HG02884 (cell line): Measurements from ENCODE around the gene DMRTA2.

ENCODE experiments used
- ATAC-seq: cut with Tn5 transposase; IDR thresholded peaks from one replicate; pipeline ENCODE4 v1.9.1; 2021; ENCODE audit warnings: mild to moderate bottlenecking, moderate library complexity; ENCODE audit not compliant: unreplicated experiment

The DMRTA2 gene

GRCh38 chr1:50422946-50423669 is at the start of gene DMRTA2:
DMRTA2 (minus strand) TSS chr1:50423443; CDS start chr1:50421536, 1,907 bp downstream.
- no peak for ATAC-seq

DNA sequence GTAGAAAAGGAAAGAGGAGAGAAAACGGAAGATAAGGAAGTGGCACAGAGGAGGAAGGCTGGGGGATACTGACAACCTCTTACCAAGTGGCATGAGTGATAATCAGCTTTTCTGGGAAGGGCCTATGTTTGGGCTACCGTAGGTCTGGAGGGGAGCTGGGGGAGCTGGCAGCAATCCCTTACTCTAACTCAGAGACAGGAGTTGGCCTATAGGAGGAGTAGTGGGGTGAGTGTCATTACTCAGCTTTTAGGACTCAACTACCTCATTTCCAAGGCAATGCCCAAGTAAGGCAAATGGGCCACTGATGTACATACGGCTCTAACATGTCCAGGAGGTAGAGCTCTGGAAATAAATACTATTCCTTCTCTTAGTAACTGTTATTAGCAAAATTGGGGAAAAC is 48.7 kb upstream of the DMRTA2 start:
- ATAC-seq = no peak

- ATAC-seq = no peak
Measured at GRCh38 chr1:50462964-50463363, 39.7 kb upstream of the DMRTA2 start.

DNA sequence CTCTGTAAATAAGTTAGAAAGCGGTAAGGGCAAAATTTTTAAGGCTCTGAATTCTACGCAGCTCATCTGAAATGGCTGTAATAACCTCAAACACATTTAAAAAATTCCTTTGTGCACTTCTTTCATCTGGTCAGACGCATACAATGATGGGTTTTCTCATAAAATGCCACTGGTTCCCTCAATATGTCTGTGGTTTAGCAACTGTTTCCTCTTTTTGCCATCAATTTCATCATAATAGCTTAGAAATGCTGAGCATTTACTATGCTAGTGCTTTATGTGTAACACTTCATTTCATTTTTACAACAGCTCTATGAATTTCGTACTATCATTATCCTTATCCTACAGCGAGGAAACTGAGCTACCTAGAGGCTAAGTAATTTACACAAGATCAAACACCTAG is 35.3 kb upstream of the DMRTA2 start:
- no peak for ATAC-seq

GRCh38 chr1:50454911-50455310 is 31.7 kb upstream of the DMRTA2 start:
- no peak for ATAC-seq

GRCh38 chr1:50453266-50453665 is 30.0 kb upstream of the DMRTA2 start:
- no peak for ATAC-seq

DNA sequence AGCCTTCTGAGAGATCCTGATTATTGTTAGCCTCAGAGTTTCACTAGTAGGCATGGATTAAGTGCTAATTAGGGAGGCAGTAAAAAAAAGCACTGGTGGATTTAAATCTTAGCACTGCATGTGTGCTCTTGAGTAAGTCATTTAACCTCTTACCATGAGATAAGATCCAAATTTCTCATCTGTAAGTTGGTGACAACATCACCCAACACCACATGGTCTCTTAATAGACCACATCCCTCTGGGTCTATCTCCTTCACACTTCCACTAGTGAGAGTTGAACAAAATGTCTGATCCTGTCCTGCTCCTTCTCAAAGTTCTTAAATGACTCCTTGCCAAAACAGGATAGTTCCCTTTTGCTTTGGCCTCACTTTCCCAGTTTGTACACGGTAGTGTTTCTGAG is 29.5 kb upstream of the DMRTA2 start:
- no peak for ATAC-seq

GRCh38 chr1:50450861-50451653 is 27.8 kb upstream of the DMRTA2 start:
- no peak for ATAC-seq

GRCh38 chr1:50447961-50448360 is 24.7 kb upstream of the DMRTA2 start:
- ATAC-seq = no peak

DNA sequence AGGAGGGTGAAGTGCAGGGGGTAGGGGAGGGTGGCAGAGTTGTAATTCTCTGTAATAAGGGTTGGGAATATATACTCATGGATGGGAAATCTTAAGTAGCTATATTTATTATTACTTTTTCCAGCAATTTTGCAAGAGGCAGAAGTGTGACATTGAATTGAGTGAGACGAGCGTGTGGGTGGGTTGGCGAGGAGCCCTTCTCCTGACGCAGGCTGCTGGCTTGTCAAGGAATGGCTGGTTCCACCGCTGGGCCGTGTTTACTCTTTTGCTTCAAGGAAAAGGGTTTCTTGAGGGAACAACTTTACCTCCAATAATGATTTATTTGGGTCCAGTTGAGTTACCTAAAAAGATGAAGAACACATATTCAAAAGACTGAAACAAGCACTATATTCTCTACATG is 17.9 kb upstream of the DMRTA2 start:
- no peak for ATAC-seq

DNA sequence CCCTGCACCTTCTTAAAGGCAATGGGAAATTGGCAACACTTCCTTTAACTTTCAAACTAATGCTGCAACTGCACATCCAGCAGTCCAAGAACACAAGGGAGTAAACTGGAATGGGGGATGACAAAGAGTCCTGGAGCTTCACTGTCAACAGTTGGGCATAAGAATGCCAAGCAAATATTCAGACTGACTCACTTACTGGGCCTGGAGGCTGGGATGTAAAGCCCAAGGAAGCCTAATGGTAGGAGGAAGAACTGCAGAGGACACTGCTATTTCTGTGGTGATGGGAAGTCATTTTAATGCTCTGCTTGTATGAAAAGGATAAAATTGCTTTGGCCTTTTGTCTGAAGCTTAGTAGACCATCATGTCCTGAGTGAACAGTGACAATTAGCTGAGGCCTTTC is 15.7 kb upstream of the DMRTA2 start:
- no peak for ATAC-seq

- no peak for ATAC-seq
Measured at GRCh38 chr1:50436489-50436888, 13.2 kb upstream of the DMRTA2 start.

DNA sequence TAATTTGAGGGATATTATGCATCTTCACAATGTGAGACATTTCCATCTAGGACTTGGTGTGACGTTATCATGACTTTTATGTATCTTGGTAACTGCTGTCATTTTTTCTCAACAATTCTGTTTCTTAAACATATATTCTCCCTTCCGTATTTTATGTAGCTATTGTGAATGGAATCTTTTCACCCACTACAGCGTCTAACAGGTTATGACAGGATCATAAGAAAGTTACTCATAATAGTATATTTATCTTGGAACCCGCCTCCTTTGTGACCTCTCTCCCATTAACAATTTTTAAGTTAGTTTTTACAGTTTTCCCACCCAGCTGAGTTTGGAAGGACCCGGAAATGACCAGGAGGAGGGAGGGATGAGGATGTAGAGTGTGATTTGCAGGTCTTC is 6.8 kb upstream of the DMRTA2 start:
- ATAC-seq = no peak

GRCh38 chr1:50427818-50428779 is 4.9 kb upstream of the DMRTA2 start:
- ATAC-seq = no peak

- ATAC-seq = no peak
Measured at GRCh38 chr1:50427086-50427817, 4.0 kb upstream of the DMRTA2 start.

GRCh38 chr1:50426702-50427085 is 3.5 kb upstream of the DMRTA2 start:
- ATAC-seq = no peak

DNA sequence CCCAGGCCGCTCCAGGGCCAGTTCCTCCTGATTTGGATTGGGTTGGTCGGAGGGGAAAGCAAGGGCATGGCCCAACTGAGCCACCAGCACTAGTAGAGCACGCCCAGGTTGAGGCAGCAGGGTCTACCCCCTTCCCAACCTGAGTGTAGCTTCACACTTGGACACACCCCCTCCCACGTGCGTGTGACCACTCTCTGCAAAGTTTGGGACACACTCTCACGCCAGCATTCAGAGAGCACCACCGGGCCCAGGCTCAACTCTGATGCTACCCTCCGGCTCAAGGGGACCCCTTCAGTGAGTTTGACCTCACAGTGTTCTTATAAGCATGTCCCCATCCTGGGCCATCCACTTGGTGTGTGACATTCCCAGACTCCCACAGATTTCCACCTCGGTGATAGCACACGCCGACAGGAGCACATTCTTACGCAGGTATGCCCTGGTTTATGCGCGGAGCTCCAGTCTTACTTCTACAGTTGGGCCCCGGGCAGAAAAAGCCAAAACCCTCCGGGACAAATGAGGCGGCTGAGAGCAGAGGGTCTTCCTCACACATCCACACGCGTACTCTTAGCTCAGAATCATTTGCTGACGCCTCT is 3.0 kb upstream of the DMRTA2 start:
- no peak for ATAC-seq

GRCh38 chr1:50425376-50426107 is 2.3 kb upstream of the DMRTA2 start:
- no peak for ATAC-seq

- ATAC-seq = no peak
Measured at GRCh38 chr1:50424884-50425375, 1.7 kb upstream of the DMRTA2 start.
